Stimulated activated naive B cell treated with anti-CD40 and anti-IgM and Interleukin-4, amounts not matched to agents 10 μg/mL and 1 μg/mL and 100 μg/mL, for 72 hours (primary cell): ENCODE results near the gene TNKS1BP1.
A peak's percentile ranks its signal among the peaks of the same experiment; 100 is the strongest.

ENCODE experiments used
- ATAC-seq, 2 donors: fragments of 150-1000 bp; cut with Tn5 transposase; replicated peaks; 2 replicates each; pipeline ENCODE4 v1.10.0; 2021; ENCODE audit warnings: moderate library complexity in 1 of 2
- DNase-seq: peaks from one replicate; pipeline ENCODE4 v3.0.0; 2021
- H3K27ac Mint-ChIP-seq: one replicate; pipeline ENCODE4 v1.8.0; 2022; ENCODE audit warnings: mild to moderate bottlenecking, mixed read lengths
- H3K27me3 Mint-ChIP-seq, 2 donors: one replicate each; pipeline ENCODE4 v1.8.0; 2022; ENCODE audit warnings: mixed read lengths in 2 of 2
- H3K36me3 Mint-ChIP-seq, 2 donors: one replicate each; pipeline ENCODE4 v1.8.0; 2022; ENCODE audit warnings: mixed read lengths in 2 of 2, mild to moderate bottlenecking in 1 of 2
- H3K4me1 Mint-ChIP-seq, 2 donors: one replicate each; pipeline ENCODE4 v1.8.0; 2022; ENCODE audit warnings: mixed read lengths in 2 of 2, mild to moderate bottlenecking in 1 of 2
- H3K4me3 Mint-ChIP-seq, 2 donors: one replicate each; pipeline ENCODE4 v1.8.0; 2022; ENCODE audit warnings: mild to moderate bottlenecking in 2 of 2, mixed read lengths in 2 of 2, moderate library complexity in 1 of 2
- H3K9me3 Mint-ChIP-seq, 2 donors: one replicate each; pipeline ENCODE4 v1.8.0; 2022; ENCODE audit warnings: mixed read lengths in 2 of 2, mild to moderate bottlenecking in 1 of 2

Gene TNKS1BP1

DNA sequence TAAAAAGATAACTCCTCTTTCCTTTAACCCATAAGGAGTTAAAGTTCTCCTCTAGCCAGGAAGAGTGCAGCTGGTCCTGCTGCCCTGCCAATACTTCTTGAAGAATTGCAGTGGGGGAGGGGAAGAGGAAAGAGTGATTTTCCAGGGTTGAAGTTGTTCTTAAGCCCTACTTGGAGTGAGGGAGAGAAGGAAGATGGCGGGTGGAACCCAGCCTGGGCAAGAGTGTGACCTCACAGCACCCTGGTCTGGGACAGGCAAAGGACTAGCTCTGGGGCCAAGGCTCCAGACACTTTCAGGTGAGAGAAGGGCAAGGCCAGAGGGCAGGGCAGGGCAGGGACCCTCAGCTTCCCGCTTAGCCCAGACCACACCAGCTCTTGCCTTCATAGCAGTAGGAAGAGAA, 6.6 kb downstream of the TNKS1BP1 start:
- Mint-ChIP-seq H3K9me3 (no peaks in the 10 kb centered on the region), H3K27ac (no peak overlapping the region), H3K4me3 (no peak overlapping the region), H3K36me3 (peaks cover 6 to 8% of the 10 kb centered on the region in 2 donors), H3K27me3 (no peaks in the 10 kb centered on the region), H3K4me1 (peaks cover 7 to 13% of the 10 kb centered on the region in 2 donors)
- DNase-seq (no peak), ATAC-seq (no peak)

DNA sequence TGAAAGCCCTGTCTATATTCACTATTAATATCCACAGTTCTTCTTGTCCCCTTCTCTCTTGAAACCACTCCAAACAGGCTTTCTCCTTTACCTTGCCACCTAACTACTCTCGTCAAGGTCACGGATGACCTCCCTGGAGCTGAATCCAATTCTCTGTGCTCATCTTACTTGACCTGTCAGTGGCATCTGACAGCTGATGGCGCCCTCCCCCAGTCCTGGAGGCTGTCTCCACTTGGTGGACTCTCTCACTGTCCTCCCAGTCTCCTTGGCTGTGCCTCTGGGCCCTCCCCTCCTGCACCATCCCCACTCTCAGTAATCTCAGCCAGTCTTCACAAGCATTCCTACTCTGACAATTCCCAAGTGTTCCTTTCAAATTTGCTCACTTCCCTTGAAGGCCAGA, 8.7 kb downstream of the TNKS1BP1 start:
- DNase-seq (no peak), ATAC-seq (no peak)
- H3K4me3 Mint-ChIP-seq: no peak overlapping the region
- H3K9me3 Mint-ChIP-seq: no peaks in the 10 kb centered on the region
- no peak overlapping the region for H3K27ac Mint-ChIP-seq
- peaks cover 9 to 13% of the 10 kb centered on the region in 2 donors for H3K4me1 Mint-ChIP-seq
- H3K27me3 Mint-ChIP-seq: peaks cover 4 to 5% of the 10 kb centered on the region in 2 donors
- H3K36me3 Mint-ChIP-seq: peaks cover 11 to 17% of the 10 kb centered on the region in 2 donors

DNA sequence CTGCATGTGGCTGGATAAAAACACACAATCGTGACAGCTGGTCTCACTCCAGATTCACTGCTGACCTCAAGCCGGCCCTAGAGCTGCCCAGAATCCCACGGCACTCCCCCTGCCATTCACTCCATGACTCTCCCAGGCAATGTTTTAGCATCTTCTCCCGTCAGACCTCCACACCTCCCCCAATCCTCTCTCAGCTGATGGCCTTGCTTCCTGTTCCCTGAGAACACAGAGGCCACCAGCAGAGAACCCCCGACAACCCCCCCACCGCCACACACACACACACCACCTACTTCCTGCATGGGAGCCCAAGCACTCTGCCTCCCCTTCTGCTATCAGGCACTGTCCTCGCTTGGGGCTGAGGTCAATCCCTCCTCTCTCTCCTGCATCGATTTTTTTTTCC, 9.3 kb downstream of the TNKS1BP1 start:
- H3K4me3 Mint-ChIP-seq: no peak overlapping the region
- no peak overlapping the region for H3K27ac Mint-ChIP-seq
- H3K4me1 Mint-ChIP-seq: peaks cover 12 to 17% of the 10 kb centered on the region in 2 donors
- H3K27me3 Mint-ChIP-seq: peaks cover 4 to 5% of the 10 kb centered on the region in 2 donors
- no peak for DNase-seq
- no peak for ATAC-seq
- no peaks in the 10 kb centered on the region for H3K9me3 Mint-ChIP-seq
- H3K36me3 Mint-ChIP-seq: peaks cover 9 to 17% of the 10 kb centered on the region in 2 donors

DNA sequence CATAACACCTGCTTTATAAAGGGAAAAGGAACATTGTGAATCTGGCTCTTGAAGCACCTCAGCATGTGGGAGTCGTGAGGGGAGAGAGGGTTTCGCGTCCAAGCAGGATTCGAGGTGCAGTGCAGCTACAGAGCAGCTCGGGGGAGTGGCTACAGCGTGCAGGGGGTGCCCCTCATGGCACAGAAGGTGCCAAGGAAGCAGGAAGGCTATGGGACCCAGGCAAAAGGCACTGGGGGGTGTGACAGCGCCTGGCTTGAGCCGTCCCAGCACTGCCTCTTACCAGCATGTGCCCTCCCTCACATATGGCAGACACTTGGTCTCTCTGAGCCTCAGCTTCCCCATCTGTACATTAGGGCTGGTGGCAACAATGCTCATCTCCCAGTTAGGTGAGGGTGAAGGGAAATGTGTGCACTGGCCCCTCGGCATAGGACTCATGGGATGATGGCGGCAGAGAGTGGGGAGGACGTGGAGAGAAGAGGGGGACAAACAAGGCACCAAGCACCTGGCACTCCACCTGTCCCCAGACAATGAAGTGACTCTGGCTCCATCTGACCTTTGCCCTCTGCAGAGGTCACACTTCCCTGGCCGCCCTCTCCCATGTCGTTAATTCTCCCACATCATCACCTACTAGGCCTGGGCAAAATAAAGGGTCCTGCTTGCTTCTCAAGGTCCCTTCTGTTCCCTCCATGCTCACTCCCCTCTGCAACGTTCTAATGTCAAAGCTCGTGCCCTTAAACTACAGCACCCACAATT, 10.4 kb downstream of the TNKS1BP1 start:
- DNase-seq (no peak), ATAC-seq (no peak)
- Mint-ChIP-seq H3K27ac (no peak overlapping the region), H3K4me1 (peaks cover 12 to 17% of the 10 kb centered on the region in 2 donors), H3K27me3 (peaks cover 4 to 5% of the 10 kb centered on the region in 2 donors), H3K36me3 (peaks cover 17 to 28% of the 10 kb centered on the region in 2 donors), H3K4me3 (no peak overlapping the region), H3K9me3 (no peaks in the 10 kb centered on the region)

DNA sequence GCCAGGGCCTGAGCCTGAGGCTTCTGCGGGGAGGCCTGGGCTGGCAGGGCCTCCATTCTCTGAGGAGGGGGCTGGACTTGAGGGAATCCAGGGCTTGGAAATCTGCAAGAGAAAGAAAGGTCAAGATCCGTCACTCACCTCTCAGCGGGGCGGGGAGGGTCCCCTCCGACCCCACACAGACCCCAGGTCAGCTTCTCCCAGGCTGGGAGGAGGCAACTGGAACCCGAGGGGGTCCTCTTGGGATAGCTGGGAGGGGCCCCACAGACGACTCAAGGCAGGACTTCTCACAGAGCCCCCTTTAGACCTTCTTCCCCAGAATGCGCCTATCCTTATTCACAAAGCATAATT, 11.0 kb downstream of the TNKS1BP1 start:
- no peak overlapping the region for H3K4me3 Mint-ChIP-seq
- peaks cover 16 to 30% of the 10 kb centered on the region in 2 donors for H3K36me3 Mint-ChIP-seq
- no peak for DNase-seq
- peaks cover 11 to 17% of the 10 kb centered on the region in 2 donors for H3K4me1 Mint-ChIP-seq
- no peak overlapping the region for H3K27ac Mint-ChIP-seq
- no peaks in the 10 kb centered on the region for H3K9me3 Mint-ChIP-seq
- no peak for ATAC-seq
- peaks cover 4 to 5% of the 10 kb centered on the region in 2 donors for H3K27me3 Mint-ChIP-seq

DNA sequence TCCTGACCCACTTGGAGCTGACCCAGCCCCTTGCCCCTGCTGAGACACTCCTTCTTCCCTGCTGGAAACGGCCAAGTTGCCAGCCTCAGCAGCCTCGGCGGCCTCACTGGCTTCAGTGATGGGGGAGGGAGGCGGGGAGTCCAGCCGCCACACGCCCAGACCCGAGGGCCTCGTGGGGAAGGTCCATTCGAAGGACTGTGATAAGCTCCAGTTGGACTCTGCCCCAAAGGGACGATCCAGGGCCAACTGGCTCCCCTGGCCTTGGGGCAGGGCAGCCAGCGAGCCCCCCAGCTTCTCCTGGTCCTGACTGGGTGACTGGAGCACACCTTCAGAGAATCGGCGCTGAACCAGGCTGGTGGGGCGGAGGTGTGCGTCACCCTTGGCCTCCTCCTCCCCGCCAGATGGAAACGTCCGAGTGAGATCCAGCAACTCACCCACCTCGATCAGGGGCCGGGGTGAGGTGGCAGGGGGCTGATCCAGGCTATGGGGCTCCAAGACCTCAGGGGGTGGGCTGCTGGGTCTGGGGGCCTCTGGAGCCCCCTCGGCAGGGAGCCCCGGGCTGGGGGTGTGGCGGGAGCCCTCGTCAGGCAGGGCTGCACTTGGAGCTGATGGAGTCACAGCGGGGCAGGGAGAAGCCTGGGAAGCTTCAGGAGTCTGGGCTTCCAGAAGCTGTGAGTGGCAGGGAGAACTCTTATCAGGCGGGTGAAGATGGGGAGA, 11.5 kb downstream of the TNKS1BP1 start:
- no peaks in the 10 kb centered on the region for H3K9me3 Mint-ChIP-seq
- H3K27me3 Mint-ChIP-seq: peaks cover 4 to 5% of the 10 kb centered on the region in 2 donors
- H3K4me3 Mint-ChIP-seq: no peak overlapping the region
- ATAC-seq: no peak
- DNase-seq: no peak
- H3K36me3 Mint-ChIP-seq: peaks cover 16 to 32% of the 10 kb centered on the region in 2 donors
- no peak overlapping the region for H3K27ac Mint-ChIP-seq
- H3K4me1 Mint-ChIP-seq: peaks cover 12 to 17% of the 10 kb centered on the region in 2 donors

DNA sequence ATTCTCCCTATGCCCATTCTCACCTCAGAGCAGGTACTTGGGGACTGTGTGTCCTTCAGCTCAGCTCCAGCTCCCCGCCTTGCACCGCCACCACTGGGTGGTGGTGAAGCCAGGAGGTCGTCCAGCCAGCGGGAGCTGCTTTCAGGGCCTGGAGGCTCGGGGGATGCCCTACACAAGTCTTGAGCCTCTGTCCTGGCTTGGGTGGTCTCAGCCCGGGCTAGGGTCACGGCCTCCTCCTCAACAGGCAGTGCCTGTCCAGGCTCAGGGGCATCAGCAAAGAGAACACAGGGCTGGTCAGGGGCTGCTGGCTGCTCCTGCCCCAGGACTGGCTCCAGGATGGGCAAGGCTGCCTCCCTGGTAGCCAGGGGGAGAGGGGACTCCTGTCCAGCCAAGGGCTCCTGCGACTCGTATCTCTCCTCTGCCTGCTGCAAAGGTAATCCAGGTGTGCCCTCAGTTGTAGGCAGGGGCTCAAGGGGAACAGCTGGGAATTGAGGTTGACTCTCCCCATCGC, 12.2 kb downstream of the TNKS1BP1 start:
- no peak for ATAC-seq
- H3K36me3 Mint-ChIP-seq: peaks cover 16 to 32% of the 10 kb centered on the region in 2 donors
- H3K4me3 Mint-ChIP-seq: peak overlapping the region in 1 of 2 donors; percentile 44
- no peak for DNase-seq
- peaks cover 12 to 17% of the 10 kb centered on the region in 2 donors for H3K4me1 Mint-ChIP-seq
- peaks cover 4 to 5% of the 10 kb centered on the region in 2 donors for H3K27me3 Mint-ChIP-seq
- no peaks in the 10 kb centered on the region for H3K9me3 Mint-ChIP-seq
- H3K27ac Mint-ChIP-seq: no peak overlapping the region

DNA sequence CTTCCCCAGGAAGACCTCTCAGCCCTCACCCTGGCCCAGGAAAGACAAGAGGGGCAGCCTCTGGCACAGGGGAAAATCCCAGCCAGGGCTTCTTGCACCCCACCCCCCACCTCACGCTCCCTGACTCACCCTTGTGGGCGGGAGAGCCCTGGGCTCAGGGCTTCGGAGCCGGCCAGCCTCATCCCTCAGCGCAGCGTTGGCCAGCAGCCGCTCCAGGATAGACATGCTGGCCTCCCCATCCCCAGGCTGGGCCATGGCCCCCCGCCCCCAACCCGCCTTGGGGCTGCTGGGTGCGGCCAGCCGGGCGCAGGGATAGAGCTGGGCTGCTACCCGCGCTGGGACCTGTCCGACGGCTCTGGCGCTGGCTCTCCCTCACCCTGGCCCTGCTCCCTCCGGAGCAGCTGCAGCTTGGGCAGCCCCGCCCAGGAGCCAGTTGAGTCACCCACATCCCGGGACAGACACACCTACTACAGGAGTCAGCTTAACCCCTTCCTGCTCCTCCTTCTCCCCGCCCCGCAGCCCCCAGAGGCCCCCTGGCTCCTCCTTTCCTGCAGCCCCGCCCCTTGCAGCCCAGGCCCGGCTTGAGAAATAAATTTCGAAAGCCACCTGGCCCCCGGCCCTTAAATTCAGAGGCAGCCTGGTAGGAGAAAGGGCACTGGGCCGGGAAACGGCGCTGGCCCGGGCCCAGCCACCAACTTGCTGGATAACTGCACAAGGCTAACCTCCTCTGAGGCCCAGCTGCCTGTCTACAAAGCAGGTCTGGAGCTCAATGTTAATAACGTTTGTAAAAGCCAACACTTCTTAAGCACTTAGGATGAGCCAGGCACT, 13.4 kb downstream of the TNKS1BP1 start:
- Mint-ChIP-seq H3K9me3 (no peaks in the 10 kb centered on the region), H3K4me3 (peak overlapping the region; percentile 60 to 67), H3K27me3 (peaks cover 4 to 5% of the 10 kb centered on the region in 2 donors), H3K36me3 (peaks cover 16 to 32% of the 10 kb centered on the region in 2 donors), H3K27ac (no peak overlapping the region), H3K4me1 (peaks cover 19 to 24% of the 10 kb centered on the region in 2 donors)
- ATAC-seq: peak; percentile 87 to 90
- peak; percentile 37 for DNase-seq

DNA sequence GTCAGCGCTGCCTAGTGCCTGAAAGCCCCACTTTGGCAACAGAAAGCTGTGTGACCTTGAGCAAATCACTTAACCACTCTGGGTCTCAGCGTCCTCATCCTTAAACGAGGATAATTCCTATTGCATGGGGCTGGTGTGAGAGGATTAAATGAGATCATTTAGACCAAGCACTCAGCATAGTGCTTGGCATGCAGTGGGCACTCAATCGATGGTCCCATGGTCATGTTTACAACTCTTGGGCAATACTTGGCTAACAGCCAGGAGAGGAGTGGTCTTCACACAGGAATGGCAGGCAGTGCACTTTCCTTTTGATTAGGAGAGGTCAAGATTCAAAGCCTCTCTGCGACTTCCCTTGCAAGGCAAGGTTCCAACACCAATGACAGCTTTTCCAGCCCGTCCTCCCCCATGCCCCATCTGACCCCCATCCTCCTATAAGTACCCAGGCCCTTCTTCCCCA, 14.1 kb downstream of the TNKS1BP1 start:
- no peaks in the 10 kb centered on the region for H3K9me3 Mint-ChIP-seq

DNA sequence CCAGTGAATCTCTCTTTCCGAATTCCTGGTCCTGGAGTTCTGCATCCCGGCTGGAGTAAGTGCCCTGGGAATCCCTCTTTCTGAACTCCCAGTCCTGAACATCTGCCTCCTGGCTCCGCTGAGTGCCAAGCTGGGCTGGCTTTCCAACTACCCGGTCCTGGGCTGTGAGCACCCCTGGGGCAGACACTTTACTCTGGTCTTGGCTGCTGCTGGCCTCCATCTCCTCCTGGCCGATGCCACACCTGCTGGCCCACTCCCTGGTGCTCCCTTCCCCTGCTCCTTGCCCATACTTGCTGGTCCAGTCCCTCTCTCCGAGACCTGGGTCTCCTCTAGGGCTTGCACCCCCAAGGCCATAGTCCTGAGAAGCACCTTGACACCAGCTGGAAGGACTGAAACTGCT, 14.7 kb downstream of the TNKS1BP1 start:
- Mint-ChIP-seq H3K27ac (no peak overlapping the region), H3K36me3 (peaks cover 16 to 32% of the 10 kb centered on the region in 2 donors), H3K4me3 (no peak overlapping the region), H3K9me3 (no peaks in the 10 kb centered on the region), H3K27me3 (peaks cover 4 to 5% of the 10 kb centered on the region in 2 donors), H3K4me1 (peaks cover 19 to 24% of the 10 kb centered on the region in 2 donors)
- DNase-seq (no peak), ATAC-seq (no peak)

More for the DNA sequence above, 14.1 kb downstream of the TNKS1BP1 start:
- Mint-ChIP-seq H3K36me3 (peaks cover 16 to 32% of the 10 kb centered on the region in 2 donors), H3K4me3 (peak overlapping the region in 1 of 2 donors; percentile 67), H3K27ac (no peak overlapping the region), H3K4me1 (peaks cover 19 to 24% of the 10 kb centered on the region in 2 donors), H3K27me3 (peaks cover 4 to 5% of the 10 kb centered on the region in 2 donors)
- ATAC-seq (no peak), DNase-seq (no peak)

DNA sequence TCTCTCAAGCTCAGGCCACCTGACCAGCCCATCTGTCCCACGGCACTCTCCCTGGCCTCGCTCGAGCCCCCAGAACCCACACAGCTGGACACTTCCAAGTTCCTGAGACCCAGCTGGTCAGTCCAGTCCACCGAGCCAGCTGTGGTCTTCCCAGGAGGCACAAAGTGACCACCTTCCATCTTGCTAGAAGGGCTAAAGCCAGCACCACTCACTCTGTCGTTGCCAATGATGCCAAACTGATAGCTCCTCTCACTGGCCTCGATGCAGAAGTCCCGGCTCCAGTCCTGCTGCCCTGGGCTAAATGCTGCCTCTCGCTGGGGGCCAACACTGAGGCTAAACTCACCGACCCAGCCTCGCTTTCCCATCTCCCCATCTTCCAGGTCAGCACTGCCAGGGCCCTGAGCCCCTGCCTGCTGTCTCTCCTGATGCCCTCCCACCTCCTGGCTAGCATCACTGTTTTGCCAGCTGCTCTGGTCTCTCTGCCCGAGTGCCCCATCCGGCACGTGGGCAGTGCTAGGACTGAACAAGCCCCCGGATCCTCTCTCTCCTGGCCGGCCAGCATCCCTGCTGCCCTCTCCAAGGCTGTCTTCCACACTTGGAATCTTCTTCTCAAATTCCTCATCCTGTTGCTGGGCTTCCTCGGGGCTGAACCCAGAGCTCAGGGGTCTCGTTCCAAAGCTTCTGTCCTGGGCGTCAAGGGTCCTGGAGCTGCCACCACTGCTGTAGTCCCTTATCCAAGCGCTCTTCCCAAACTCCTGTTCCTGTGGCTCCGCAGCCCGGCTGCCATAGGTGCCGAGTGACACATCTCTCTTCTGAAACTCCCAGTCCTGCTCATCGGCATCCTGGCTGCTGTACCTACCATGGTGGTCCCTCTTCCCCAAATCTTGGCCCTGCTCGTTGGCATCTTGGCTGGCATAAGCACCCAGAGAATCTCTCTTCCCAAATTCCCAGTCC, 15.4 kb downstream of the TNKS1BP1 start:
- Mint-ChIP-seq H3K9me3 (no peaks in the 10 kb centered on the region), H3K27me3 (peaks cover 4 to 5% of the 10 kb centered on the region in 2 donors), H3K36me3 (peaks cover 16 to 32% of the 10 kb centered on the region in 2 donors), H3K4me1 (peaks cover 19 to 24% of the 10 kb centered on the region in 2 donors), H3K27ac (peak overlapping the region; percentile 20), H3K4me3 (no peak overlapping the region)
- no peak for ATAC-seq
- DNase-seq: no peak

DNA sequence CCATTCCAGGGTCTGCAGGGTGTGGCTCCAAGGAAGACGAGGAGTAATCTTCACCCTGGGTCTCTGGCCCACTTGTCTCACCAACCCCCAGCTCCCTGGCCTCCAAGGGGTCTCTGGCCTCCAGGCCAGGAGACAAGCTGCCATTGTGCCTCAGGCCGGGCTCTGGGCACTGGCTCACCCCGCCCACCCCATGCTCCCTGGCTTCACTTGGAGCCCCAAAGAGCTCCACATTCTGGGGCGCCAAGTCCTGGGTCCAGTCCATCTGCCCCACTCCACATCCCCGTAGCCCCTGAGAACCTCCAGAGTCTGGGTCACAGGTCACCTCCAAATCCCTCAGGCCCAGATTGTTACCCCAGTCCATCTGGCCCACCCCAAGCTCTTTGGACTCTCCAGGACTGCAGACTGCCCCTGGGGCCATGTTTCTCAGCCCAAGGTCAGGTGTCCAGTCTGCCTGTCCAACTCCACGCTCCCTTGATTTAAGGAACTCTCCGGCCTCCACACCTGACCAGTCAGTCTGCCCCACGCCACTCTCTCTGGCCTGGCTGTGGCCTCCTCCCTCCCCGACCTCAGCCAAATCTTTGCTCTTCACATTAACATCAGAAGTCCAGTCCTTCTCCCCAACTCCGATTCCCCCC, 16.2 kb downstream of the TNKS1BP1 start:
- H3K4me1 Mint-ChIP-seq: peaks cover 19 to 24% of the 10 kb centered on the region in 2 donors
- no peak overlapping the region for H3K4me3 Mint-ChIP-seq
- ATAC-seq (no peak), DNase-seq (no peak)
- peaks cover 4 to 5% of the 10 kb centered on the region in 2 donors for H3K27me3 Mint-ChIP-seq
- H3K9me3 Mint-ChIP-seq: no peaks in the 10 kb centered on the region
- H3K36me3 Mint-ChIP-seq: peaks cover 16 to 28% of the 10 kb centered on the region in 2 donors
- H3K27ac Mint-ChIP-seq: peak overlapping the region; percentile 20
